B cell (primary cell): ENCODE results near the gene AGFG2. TPM values are rescaled to one million over a fixed set of nuclear protein-coding genes. Genes with fewer than 3 reads are reported as not detected.

ENCODE experiments used
- ATAC-seq: fragments of 200-7000 bp; cut with Tn5 transposase; one replicate; pipeline ENCODE4 v1.10.0; 2021; ENCODE audit warnings: low read depth, mild to moderate bottlenecking, moderate number of reproducible peaks, moderate library complexity
- CTCF ChIA-PET: fragments of 350-600 bp; sonication (Branson Sonifier 250); formaldehyde crosslinking; loops from one replicate; lab custom pipeline; 2021; ENCODE audit warnings: antibody characterized with exemption, inconsistent platforms; lab: Charles Lee
- POLR2A ChIA-PET: fragments of 350-600 bp; sonication (Branson Sonifier 250); formaldehyde crosslinking; loops from one replicate; lab custom pipeline; 2021; ENCODE audit warnings: antibody characterized with exemption; lab: Charles Lee
- DNase-seq: peaks from one replicate; pipeline ENCODE4 v3.0.0; 2013
- H2AFZ ChIP-seq: 2 replicates; pipeline ENCODE4 v1.6.1; 2012; ENCODE audit warnings: mild to moderate bottlenecking, low read depth, low read length; ENCODE audit not compliant: insufficient read depth, poor library complexity, severe bottlenecking
- H3K27ac ChIP-seq, 2 donors: 1 replicate in 1 of 2; 2 replicates in 1 of 2; pipeline ENCODE4 v1.5.1; 2012 to 2013; ENCODE audit warnings: low read length in 2 of 2, mild to moderate bottlenecking in 2 of 2, moderate library complexity in 1 of 2
- H3K27me3 ChIP-seq, 4 experiments: fragments of 200-600 bp in 1 of 4; sonication (generic) in 1 of 4; replicated peaks in 1 of 4; 1 replicate in 2 of 4; 2 replicates in 2 of 4; pipeline versions ENCODE4 v1.6.1 to v1.7.0; 2013 to 2016; ENCODE audit warnings: low read length in 3 of 4, mild to moderate bottlenecking in 2 of 4, mixed read lengths in 1 of 4, moderate library complexity in 1 of 4; ENCODE audit not compliant: insufficient read depth in 4 of 4, control insufficient read depth in 3 of 4; ENCODE audit errors: control extremely low read depth in 1 of 4
- H3K36me3 ChIP-seq, 2 experiments: replicated peaks in 1 of 2; 1 replicate in 1 of 2; 2 replicates in 1 of 2; pipeline versions ENCODE4 v1.6.1 to v1.7.1; 2013; ENCODE audit warnings: low read length in 1 of 2; ENCODE audit not compliant: insufficient read depth in 2 of 2, control insufficient read depth in 1 of 2; ENCODE audit errors: control extremely low read depth in 1 of 2, extremely low read depth in 1 of 2
- H3K4me1 ChIP-seq, 2 donors: fragments of 200-600 bp in 1 of 2; sonication (generic) in 1 of 2; 1 replicate in 1 of 2; 2 replicates in 1 of 2; pipeline versions ENCODE4 v1.5.1 to v1.6.1; 2013 to 2017; ENCODE audit warnings: low read length in 2 of 2; ENCODE audit not compliant: control insufficient read depth in 2 of 2, insufficient read depth in 2 of 2
- H3K4me2 ChIP-seq: replicated peaks from 2 replicates; pipeline ENCODE3; 2012; ENCODE audit warnings: mild to moderate bottlenecking, low read depth, low read length; ENCODE audit not compliant: poor library complexity, severe bottlenecking
- H3K4me3 ChIP-seq, 5 experiments: fragments of 200-600 bp in 1 of 5; sonication (generic) in 1 of 5; 1 replicate in 3 of 5; 2 replicates in 2 of 5; pipeline versions ENCODE4 v1.5.1 to v1.7.0; 2011 to 2016; ENCODE audit warnings: low read length in 4 of 5, mild to moderate bottlenecking in 4 of 5, low read depth in 2 of 5, control low read depth in 1 of 5, moderate library complexity in 1 of 5; ENCODE audit not compliant: insufficient read depth in 1 of 5; ENCODE audit errors: control extremely low read depth in 1 of 5, extremely low read depth in 1 of 5
- H3K79me2 ChIP-seq: fragments of 200-600 bp; sonication (generic); one replicate; pipeline ENCODE4 v1.6.0; 2016; ENCODE audit warnings: low read length; ENCODE audit not compliant: control insufficient read depth, insufficient read depth
- H3K9ac ChIP-seq: fragments of 200-600 bp; sonication (generic); 2 replicates; pipeline ENCODE4 v1.6.1; 2017; ENCODE audit warnings: mild to moderate bottlenecking, low read length, moderate library complexity
- H3K9me3 ChIP-seq, 3 donors: one replicate each; pipeline versions ENCODE4 v1.6.1 to v1.7.1; 2013; ENCODE audit warnings: low read length in 2 of 3; ENCODE audit not compliant: control insufficient read depth in 2 of 3, insufficient read depth in 1 of 3; ENCODE audit errors: control extremely low read depth in 1 of 3
- H4K20me1 ChIP-seq: 2 replicates; pipeline ENCODE4 v1.6.0; 2012; ENCODE audit warnings: mild to moderate bottlenecking, low read length; ENCODE audit not compliant: insufficient read depth, control insufficient read depth, poor library complexity, severe bottlenecking
- H3K27ac Mint-ChIP-seq: one replicate; pipeline ENCODE4 v1.8.0; 2021; ENCODE audit warnings: mixed read lengths
- H3K27me3 Mint-ChIP-seq: one replicate; pipeline ENCODE4 v1.8.0; 2021; ENCODE audit warnings: mixed read lengths
- H3K4me1 Mint-ChIP-seq: one replicate; pipeline ENCODE4 v1.8.0; 2021; ENCODE audit warnings: mixed read lengths
- H3K4me3 Mint-ChIP-seq: one replicate; pipeline ENCODE4 v1.8.0; 2021; ENCODE audit warnings: mixed read lengths
- H3K9me3 Mint-ChIP-seq: one replicate; pipeline ENCODE4 v1.8.0; 2022; ENCODE audit warnings: mixed read lengths; ENCODE audit not compliant: insufficient read depth
- CTCF ChIP-seq: fragments of 200-600 bp; IDR thresholded peaks from one replicate; pipeline ENCODE4 v1.8.0; 2022; ENCODE audit warnings: antibody characterized with exemption, mild to moderate bottlenecking
- EZH2 ChIP-seq: IDR thresholded peaks from 2 replicates; pipeline ENCODE4 v1.6.1; 2012; ENCODE audit warnings: borderline replicate concordance, low read depth, mild to moderate bottlenecking, moderate library complexity, low read length; ENCODE audit not compliant: insufficient read depth, poor library complexity, severe bottlenecking
- WGBS: methylation state at CpG from one replicate; pipeline ENCODE4 v1.1.5; 2013; ENCODE audit warnings: missing lambda C conversion rate; ENCODE audit not compliant: insufficient coverage; 5-methylcytosine and 5-hydroxymethylcytosine counted together
- intact Hi-C: fragments of 100-400 bp; cut with micrococcal nuclease; formaldehyde crosslinking; loops from one replicate; pipeline ENCODE4 v1.10.0; 2022
- polyA plus RNA-seq: library from polyadenylated mRNA; depleted of rRNA; stranded (reverse); fragments of >200 nt; gene quantifications from 2 replicates; pipeline ENCODE4 v1.2.3, GENCODE V29; 2012
- total RNA-seq, 2 donors: library from RNA; stranded (reverse); fragments of 120-200 nt in 1 of 2; gene quantifications; 1 replicate in 1 of 2; 2 replicates in 1 of 2; pipeline versions ENCODE4 v1.2.3 to v1.2.4, GENCODE V29; 2013 to 2022

Gene AGFG2
- total and polyA plus RNA-seq, 2 donors (not counting 1 experiment from before 2014, with no cell fraction given) = 11.0 TPM

- Mint-ChIP-seq H3K9me3 (no peaks in the 10 kb centered on the region), H3K4me3 (no peak overlapping the region), H3K4me1 (peaks cover 11% of the 10 kb centered on the region), H3K27ac (no peak overlapping the region), H3K27me3 (peaks cover 34% of the 10 kb centered on the region)
- DNase-seq (no peak), ATAC-seq (no peak)
- no peaks in the 10 kb centered on the region for H3K36me3 ChIP-seq
- no peaks in the 10 kb centered on the region for H4K20me1 ChIP-seq
- 98% methylated on average over 5 of the region's 5 CpGs for WGBS
- no peak overlapping the region for H2AFZ ChIP-seq
- no peak overlapping the region for H3K27ac ChIP-seq
- H3K79me2 ChIP-seq = no peaks in the 10 kb centered on the region
- peaks cover 0 to 41% (median 9%) of the 10 kb centered on the region in 4 experiments for H3K27me3 ChIP-seq
- H3K4me3 ChIP-seq = no peak overlapping the region
- TF ChIP-seq CTCF = no peak
- TF ChIP-seq EZH2 = no peak
- CTCF ChIA-PET = no interaction called here
- no peaks in the 10 kb centered on the region for H3K9me3 ChIP-seq
- H3K9ac ChIP-seq = no peak overlapping the region
- intact Hi-C loops = no loop called here
- H3K4me2 ChIP-seq = no peak overlapping the region
- POLR2A ChIA-PET = no interaction called here
- peaks cover 7 to 13% of the 10 kb centered on the region in 2 donors for H3K4me1 ChIP-seq
These were observed 47.8 kb upstream of the AGFG2 start for GRCh38 chr7:100491192-100491578.

- Histone ChIP-seq H3K4me3 (peak overlapping the region in 3 of 5 experiments; percentile 11 to 50 (median 33)), H3K4me1 (peaks cover 7 to 13% of the 10 kb centered on the region in 2 donors), H3K27me3 (peaks cover 0 to 41% (median 9%) of the 10 kb centered on the region in 4 experiments), H2AFZ (peak overlapping the region; percentile 62), H4K20me1 (no peaks in the 10 kb centered on the region), H3K9ac (peak overlapping the region; percentile 45), H3K4me2 (peak overlapping the region; percentile 83), H3K36me3 (no peaks in the 10 kb centered on the region), H3K27ac (no peak overlapping the region), H3K9me3 (no peaks in the 10 kb centered on the region), H3K79me2 (no peaks in the 10 kb centered on the region)
- CTCF ChIA-PET = interaction anchor here (0.5 to 3.5 kb wide), 7 partner anchors 10 to 141 kb away, joined by 3 to 21 read pairs (median 3); partner anchors contain the start of genes NYAP1 and TSC22D4
- H3K27ac Mint-ChIP-seq = no peak overlapping the region
- H3K4me1 Mint-ChIP-seq = peaks cover 11% of the 10 kb centered on the region
- 90% methylated on average over 4 of the region's 5 CpGs for WGBS
- TF ChIP-seq EZH2 = no peak
- no peak for TF ChIP-seq CTCF
- ATAC-seq (no peak), DNase-seq (no peak)
- no peaks in the 10 kb centered on the region for H3K9me3 Mint-ChIP-seq
- H3K4me3 Mint-ChIP-seq = peak overlapping the region; percentile 64
- POLR2A ChIA-PET = interaction anchor here (0.6 to 0.9 kb wide), 2 partner anchors 94 to 246 kb away, joined by 3 read pairs; no protein-coding TSS in a partner anchor
- intact Hi-C loops = no loop called here
- peaks cover 34% of the 10 kb centered on the region for H3K27me3 Mint-ChIP-seq
These were observed 46.1 kb upstream of the AGFG2 start for GRCh38 chr7:100492738-100493475.
